Smooth muscle cell of trachea (primary cell): ENCODE measurements around the gene IFNL3. TPM values are rescaled to one million over a fixed set of nuclear protein-coding genes. Genes with fewer than 3 reads are reported as not detected.

Experiments used
- total RNA-seq: library from RNA; depleted of rRNA; stranded (reverse); fragments of >200 nt; gene quantifications from 2 replicates; pipeline ENCODE4 v1.2.1, GENCODE V29; 2014

Gene IFNL3
- not detected in 2 replicates for total RNA-seq

DNA sequence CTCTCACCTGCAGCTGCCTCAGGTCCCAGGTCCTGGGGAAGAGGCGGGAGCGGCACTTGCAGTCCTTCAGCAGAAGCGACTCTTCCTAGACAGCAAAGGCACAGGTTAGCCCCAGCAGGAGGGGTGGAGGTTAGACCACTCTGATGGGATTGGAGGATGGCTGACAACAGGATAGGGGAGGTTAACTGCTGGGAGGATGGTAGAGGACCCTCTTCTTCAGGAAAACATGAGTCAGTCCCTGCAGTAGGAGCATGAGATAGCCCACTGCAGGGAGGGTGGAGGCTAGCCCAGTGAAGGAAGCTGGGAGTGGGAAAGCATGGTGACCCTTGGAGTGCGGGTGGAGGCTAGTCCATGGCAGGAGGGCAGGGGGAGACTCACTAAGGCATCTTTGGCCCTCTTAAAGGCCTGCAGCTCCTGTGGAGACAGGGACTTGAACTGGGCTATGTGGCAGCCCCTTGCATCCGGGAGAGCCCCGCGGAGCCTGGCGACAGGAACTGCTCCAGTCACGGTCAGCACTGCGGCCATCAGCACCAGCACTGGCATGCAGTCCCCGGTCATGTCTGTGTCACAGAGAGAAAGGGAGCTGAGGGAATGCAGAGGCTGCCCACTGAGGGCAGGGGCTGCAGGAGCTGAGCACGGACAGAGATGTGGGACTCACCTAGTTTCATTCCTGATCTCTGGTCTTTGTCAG is at the start of gene IFNL3:
TSS of gene IFNL3 (minus strand) at position 597 of the 691 bp plus-strand sequence. CDS start at position 558, 39 bp downstream.

DNA sequence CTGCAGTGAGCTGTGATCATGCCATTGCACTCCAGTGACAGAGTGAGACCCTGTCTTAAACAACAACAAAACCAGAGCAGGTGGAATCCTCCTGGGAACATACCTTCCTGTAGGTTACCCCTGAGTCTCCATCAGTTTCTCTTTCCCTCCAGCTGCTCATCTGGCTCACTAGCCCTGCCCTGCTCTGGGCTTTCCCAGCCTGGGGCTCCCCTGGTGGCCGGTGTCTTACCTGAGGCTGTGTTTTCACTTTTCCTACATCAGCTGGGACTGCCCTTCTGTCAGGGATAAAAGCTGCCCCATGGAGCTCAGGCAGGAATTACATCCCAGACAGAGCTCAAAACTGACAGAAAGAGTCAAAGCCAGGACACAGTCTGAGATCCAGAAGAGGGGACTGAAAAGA is 23.3 kb upstream of the IFNL3 start, which contains the start of gene IFNL2:
TSS of gene IFNL2 (plus strand) at position 312 of the 400 bp plus-strand sequence. CDS start 173 bp downstream, outside the sequence.

DNA sequence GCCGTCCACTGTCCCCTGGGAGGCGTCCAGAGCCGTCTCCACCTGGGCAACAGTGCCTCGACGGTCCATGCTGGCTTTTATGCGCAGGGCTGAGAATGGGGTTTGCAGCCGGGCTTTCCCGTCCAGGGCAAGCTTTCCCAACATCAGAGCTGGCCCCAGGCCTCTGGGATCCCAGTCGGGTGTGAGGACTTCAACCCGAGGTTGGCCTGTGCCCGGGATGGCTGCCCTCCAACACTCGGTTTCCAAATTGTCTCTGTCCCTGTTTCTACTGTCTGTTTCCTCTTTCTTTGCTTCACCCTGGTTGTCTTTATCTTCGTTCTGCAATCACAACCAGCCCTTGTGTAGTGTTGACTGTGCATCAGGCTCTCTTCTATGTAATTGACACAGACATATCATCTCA is 4.0 kb upstream of the IFNL3 start, which contains the start of gene IFNL4:
TSS of gene IFNL4 (minus strand) at position 51 of the 400 bp plus-strand sequence.

DNA sequence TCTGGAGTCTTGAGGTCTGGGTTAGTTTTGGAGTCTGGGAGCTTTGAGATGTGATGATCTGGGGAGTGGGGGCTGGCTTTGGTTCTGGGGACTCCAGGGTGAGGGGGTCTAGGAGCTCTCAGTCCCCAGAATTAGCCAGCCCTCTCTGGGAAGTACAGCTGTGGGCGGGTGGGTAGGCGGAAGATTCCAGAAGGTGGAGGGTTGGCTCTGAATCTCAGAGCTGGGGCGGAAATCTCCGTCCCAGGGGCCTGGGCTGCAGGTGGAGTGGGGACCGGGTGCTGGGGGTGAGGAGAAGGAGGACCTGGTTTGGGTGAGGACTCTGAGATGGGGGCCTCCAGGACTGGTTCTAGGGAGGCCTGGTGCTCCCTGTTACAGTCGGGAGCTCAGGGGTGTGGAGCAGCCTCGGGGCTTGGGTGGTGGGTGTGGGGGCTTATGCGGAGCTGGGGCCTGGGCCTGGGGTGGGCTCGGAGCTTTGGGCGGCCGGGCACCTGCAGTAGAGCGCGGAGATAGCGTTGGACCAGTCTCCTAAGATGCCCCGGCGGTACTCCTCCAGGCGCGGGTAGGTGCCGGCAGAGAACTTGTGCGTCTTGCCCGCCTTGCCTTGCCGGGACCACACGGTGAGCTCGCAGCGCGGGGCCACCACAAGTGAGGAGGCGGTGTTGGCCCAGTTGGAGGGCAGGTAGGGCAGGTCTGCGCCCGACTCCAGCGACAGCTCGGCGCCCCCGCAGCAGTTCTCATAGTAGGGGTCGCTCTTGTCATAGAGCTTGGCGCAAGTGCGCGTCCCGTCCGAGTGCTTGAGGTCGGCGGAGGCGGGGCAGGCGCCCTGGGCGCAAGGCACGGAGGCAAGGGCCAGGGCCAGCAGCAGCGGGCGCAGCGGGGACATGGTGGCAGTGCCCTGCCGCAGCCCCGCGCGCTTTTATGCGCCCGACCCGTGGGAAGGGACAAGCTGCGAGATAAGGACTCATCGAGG is 41.1 kb downstream of the IFNL3 start, which contains the start of gene SYCN:
TSS of gene SYCN (minus strand) at position 892 of the 970 bp plus-strand sequence. CDS start at position 883, 9 bp downstream.

DNA sequence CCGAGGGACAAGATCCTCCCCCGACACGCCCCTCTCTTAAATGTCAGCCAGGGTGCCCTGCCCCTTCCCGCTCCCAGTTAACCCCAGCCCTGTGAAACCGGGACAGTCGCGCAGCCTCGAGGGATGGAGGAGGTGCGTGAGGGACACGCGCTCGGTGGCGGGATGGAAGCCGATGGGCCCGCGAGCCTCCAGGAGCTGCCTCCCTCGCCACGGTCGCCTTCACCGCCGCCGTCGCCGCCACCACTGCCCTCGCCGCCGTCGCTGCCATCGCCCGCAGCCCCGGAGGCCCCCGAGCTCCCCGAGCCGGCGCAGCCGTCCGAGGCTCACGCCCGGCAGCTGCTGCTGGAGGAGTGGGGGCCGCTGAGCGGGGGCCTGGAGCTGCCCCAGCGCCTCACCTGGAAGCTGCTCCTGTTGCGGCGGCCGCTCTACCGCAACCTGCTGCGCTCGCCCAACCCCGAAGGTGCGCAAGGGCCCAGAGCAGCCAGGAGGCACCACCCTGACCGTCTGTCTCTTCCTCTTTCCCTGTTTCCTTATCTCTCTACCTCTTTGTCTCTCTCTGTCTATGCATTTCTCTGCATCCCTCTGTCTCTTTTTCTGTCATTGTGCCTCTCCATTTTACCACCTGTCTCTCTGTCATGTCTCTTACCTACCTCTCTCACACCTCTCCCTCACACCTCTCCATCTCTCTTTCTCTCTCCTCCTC is 47.8 kb downstream of the IFNL3 start, which contains the start of gene NCCRP1:
TSS of gene NCCRP1 (plus strand) at position 105 of the 703 bp plus-strand sequence. CDS start at position 124, 19 bp downstream.

Other genes with a start within 250 kb of the IFNL3 start
- 0.58 and 7.4 TPM in 2 replicates for gene FBXO27, start 212.5 kb downstream of the IFNL3 start, total RNA-seq
- under 0.01 and 0.15 TPM in 2 replicates for gene ACP7, start 160.6 kb downstream of the IFNL3 start, total RNA-seq
- 7.8 and 11.8 TPM in 2 replicates for gene PAK4, start 119.2 kb downstream of the IFNL3 start, total RNA-seq
- gene NCCRP1, start 48.0 kb downstream of the IFNL3 start, total RNA-seq = under 0.01 TPM in 1 of 2 replicates, not detected in the other
- gene SYCN, start 40.7 kb downstream of the IFNL3 start, total RNA-seq = not detected in 2 replicates
- not detected in 2 replicates for gene IFNL4, start 3.9 kb upstream of the IFNL3 start, total RNA-seq
- not detected in 2 replicates for gene IFNL2, start 23.4 kb upstream of the IFNL3 start, total RNA-seq
- not detected in 2 replicates for gene IFNL1, start 51.4 kb upstream of the IFNL3 start, total RNA-seq
- gene LRFN1, start 75.9 kb upstream of the IFNL3 start, total RNA-seq = 0.15 and 0.50 TPM in 2 replicates
- not detected in 2 replicates for gene GMFG, start 91.0 kb upstream of the IFNL3 start, total RNA-seq
- gene SAMD4B, start 97.4 kb upstream of the IFNL3 start, total RNA-seq = 68.4 and 109 TPM in 2 replicates
- gene PAF1, start 146.1 kb upstream of the IFNL3 start, total RNA-seq = 36.2 and 42.3 TPM in 2 replicates
- 17.9 and 34.4 TPM in 2 replicates for gene MED29, start 146.4 kb upstream of the IFNL3 start, total RNA-seq
- 7.3 and 8.8 TPM in 2 replicates for gene ZFP36, start 161.8 kb upstream of the IFNL3 start, total RNA-seq
- gene PLEKHG2, start 167.7 kb upstream of the IFNL3 start, total RNA-seq = 13.1 and 25.5 TPM in 2 replicates
- 127 and 236 TPM in 2 replicates for gene RPS16, start 190.9 kb upstream of the IFNL3 start, total RNA-seq
- 54.5 and 81.5 TPM in 2 replicates for gene SUPT5H, start 200.6 kb upstream of the IFNL3 start, total RNA-seq
- 70.5 and 72.4 TPM in 2 replicates for gene TIMM50, start 235.8 kb upstream of the IFNL3 start, total RNA-seq